HG02642 (cell line): ENCODE data around the gene MCHR1.
"Not testable (repeated sequence)": the region's sequence is repeated elsewhere in the genome, so short reads cannot be mapped to it uniquely, and the experiment has no call there.

ENCODE experiments used
- ATAC-seq: cut with Tn5 transposase; IDR thresholded peaks from one replicate; pipeline ENCODE4 v1.9.1; 2021; ENCODE audit warnings: mild to moderate bottlenecking; ENCODE audit not compliant: unreplicated experiment, poor library complexity

The MCHR1 gene

DNA sequence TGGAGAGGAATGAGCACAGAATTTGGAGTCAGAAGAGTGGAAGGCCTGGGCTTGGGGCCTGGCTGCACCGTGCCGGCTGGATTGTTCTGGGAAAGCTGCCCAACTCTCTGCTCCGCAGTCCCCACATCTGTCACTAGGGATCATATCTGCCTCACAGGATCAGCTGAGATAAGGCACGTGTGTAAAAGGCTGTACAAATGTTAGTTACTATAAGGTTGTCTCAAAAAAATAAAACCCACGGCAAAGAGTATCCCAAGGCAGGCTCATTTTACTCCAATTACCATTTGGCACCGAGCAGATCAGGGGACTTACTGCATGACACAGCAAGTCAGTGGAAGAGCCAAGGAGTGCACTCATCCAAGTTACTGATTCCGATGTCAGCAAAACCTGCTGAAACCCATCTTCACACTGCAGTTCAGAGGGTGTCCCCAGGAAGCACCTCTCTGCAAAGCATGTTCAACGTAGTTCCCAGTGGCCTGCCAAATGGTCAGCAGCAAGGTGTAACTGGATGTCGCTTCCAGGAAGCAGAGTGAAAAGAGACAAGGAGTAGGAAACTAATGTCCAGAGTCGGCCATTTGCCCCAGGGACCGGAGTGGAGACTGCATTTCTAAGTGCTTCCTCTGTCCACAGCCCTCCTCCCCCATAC, 24.6 kb upstream of the MCHR1 start:
- ATAC-seq = no peak

DNA sequence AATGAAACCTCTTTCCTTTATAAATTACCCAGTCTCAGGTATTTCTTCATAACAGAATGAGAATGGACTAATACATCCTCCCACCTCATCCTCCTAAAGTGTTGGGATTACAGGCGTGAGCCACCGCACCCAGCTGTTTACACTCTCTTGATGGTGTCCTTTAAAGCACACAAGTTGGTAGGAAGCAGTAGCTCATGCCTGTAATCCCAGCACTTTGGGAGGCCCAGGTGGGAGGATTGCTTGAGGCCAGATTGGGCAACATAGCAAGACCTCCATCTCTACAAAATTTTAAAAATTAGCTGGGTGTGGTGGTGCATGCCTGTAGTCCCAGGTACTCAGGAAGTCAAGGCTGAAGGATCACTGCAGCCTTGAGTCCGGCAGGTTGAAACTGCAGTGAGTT, 23.3 kb upstream of the MCHR1 start:
- not testable (repeated sequence) for ATAC-seq

DNA sequence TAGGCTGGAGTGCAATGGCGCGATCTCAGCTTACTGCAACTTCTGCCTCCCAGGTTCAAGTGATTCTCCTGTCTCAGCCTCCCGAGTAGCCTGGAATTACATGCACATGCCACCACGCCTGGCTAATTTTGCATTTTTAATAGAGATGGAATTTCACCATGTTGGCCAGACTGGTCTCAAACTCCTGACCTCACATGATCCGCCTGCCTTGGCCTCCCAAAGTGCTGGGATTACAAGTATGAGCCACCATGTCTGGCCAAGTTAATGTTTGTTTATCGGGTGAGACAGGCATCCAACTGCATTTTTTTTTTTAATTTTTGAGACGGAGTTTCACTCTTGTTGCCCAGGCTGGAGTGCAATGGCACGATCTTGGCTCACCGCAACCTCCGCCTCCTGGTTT, 22.6 kb upstream of the MCHR1 start:
- ATAC-seq = not testable (repeated sequence)

DNA sequence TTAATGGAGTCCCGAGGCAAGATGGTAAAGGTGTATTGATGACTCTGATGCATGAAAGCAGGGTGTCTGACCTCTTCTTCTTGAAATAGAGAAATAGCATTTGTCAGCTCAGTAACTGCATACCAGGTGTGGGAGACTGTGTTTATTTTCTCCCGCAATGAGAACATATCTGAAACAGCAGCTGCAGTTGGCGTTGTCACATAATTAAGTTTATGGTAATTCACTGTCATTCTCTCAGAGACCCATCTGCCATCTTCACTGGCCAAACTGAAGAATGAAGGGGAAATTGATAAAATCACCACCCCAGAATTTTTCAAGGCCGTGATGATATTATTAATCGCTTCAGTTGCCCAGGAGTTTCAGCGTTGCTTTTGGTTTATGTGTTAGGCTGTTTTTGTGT, 20.1 kb upstream of the MCHR1 start:
- no peak for ATAC-seq

DNA sequence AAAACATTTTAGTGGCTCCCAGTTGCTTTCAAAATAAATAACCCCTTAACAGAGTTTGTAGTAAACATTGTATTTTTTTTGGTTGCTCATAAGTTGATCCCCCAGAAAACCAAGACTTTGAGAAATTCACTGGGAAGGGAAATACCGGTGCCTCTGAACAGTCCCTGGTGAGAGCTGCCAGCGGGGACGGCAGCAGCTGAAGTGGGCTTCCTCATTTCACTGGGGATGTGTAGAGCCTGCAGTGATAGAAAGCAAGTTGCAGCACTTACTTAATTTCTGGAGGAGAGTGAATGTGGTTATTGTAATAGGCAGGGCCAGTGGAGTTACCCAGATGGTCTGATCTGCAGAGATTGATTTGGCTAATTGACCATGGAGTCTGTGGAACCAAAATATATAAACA, 18.6 kb upstream of the MCHR1 start:
- no peak for ATAC-seq

DNA sequence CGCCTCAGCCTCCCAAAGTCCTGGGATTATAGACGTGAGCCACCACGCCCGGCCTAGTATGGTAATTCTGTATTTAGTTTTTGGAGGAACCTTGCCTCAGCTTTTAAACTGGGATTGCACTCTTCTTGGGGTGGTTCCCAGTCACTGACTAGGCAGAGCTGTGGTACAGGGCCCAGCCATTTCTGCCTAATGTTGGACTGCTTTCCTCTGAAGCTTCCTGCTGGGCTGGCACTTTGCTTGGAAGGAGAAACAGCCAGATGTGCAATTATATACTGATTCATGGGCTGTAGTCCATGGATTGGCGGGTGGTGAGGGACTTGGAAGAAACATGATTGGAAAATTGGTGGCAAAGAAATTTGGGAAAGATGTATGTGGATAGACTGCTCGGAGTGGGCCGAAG, 17.6 kb upstream of the MCHR1 start:
- no peak for ATAC-seq

DNA sequence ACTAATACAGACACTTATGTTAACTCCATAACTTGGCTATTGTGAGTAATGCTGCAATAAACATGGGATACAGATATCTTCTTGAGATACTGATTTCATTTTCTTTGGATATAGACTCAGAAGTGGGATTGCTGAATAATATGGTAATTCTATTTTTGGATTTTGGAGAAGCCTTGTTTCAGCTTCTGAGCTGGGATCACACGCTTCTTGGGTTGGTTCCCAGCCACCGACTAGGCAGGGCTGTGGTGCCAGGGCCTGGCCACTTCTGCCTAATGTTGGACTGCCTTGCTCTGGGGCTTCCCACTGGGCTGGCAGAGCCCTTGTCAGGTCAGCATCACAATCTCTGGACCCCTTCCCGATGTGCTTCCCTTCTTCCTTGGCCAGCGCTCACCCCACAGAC, 14.0 kb upstream of the MCHR1 start:
- no peak for ATAC-seq

DNA sequence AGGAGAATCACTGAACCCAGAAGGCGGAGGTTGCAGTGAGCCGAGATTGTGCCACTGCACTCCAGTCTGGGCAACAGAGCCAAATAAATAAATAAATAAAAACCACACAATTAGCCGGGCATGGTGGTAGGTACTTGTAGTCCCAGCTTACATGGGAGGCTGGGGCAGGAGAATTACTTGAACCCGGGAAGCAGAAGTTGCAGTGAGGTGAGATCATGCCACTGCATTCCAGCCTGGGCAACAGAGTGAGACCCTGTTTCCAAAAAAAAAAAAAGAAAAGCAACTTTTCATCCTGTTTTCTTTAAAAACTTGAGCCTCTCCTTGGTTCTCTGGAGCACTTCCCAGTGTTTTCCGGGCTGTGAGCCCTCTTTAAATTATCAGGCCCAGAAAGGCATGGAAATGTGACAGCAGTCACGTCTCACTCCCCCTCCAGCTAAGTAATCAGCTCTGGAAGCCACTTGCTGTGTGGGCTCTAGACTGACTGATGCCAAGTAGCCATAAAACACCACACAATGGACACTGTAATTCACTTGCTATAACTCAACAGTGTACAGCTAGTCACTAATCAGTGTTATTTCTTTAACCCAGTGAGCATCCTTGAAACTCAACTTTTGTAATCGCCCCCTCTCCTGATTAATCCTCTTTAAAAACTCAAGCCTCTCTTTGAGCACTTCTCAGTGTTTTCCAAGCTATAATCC, 13.0 kb upstream of the MCHR1 start:
- no peak for ATAC-seq

DNA sequence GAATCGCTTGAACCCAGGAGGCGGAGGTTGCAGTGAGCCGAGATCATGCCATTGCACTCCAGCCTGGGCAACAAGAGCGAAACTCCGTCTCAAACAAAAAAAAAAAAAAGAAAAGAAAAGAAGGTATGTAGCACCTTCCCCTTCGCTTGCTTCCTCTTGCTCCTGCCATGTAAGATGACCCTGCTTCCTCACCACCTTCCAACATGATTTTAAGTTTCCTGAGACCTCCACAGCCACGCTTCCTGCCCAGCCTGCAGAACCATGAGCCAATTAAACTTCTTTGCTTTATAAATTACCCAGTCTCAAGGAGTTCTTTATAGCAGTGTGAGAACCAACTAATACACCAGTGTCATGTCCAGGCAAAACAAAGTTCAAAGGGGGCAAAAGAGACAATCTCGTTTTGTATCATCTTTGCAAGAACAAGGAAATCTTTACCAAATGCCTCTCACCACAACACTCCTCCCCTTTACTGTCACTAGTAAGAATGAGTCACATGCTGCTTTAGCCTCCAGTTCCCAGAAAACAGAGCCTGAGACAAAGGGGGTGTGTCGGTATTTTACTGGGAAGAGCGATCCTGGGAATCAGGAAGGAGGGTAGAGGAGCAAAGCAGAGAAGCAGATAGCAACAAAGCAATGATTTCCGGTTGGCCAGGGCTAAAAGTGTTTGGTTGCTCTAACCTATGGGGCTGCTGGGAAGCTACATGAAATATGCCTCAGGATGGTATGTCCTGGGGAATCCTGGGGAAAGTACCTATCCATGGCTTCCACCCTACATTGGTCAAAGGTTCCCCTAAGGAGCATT, 10.5 kb upstream of the MCHR1 start:
- no peak for ATAC-seq

DNA sequence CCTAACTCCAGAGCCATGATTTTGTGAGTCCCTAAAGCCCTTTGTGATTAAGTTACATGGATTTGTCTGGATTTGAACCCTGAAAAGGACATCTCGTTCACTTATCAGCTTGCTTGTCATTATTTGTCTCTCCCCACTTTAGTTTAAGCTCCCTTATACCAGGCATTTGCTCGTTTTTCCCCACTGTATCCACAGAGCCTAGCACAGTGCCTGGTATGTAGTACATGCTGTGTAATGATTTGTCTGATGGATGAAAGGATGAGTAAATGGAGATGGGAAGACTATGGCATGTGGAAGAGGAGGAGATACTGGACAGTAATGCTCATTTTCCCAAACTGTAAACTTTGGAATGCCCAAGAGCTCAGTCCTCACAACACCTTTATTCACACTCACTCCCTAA, 9.2 kb upstream of the MCHR1 start:
- ATAC-seq = no peak

DNA sequence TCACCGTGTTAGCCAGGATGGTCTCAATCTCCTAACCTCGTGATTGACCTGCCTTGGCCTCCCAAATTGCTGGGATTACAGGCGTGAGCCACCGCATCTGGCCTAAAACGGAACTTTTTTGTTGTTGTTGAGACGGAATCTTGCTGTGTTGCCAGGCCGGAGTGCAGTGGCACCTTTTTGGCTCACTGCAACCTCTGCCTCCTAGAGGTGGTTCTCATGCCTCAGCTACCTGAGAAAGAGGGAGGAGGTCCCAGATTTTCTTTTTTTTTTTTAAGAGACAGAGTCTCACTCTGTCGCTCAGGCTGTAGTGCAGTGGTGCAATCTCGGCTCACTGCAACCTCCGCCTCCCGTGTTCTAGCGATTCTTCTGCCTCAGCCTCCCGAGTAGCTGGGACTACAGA, 7.9 kb upstream of the MCHR1 start:
- no peak for ATAC-seq

DNA sequence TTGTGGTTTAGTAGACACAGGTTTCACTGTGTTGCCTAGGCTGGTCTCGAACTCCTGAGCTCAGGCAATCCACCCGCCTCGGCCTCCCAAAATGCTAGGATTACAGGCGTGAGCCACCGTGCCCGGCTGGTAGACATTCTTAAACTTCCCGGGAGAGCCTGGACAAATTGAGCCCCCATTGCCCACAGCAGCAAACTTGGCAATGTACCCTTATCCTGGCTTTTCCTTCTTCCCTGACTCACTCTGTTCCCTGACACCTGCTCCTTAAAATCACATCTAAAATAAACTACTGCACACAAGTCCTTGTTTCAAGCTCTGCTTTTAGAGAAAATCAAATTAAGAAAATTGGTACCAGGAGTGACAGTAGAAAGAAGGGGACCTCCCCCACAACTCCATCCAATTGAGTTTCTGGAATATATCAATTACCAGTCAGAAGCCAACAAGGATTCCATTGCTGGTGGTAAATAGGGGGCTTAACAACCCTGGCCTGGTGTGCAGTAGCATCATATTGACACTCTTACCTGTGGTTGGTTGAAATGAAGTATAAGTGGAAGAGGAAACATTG, 7.4 kb upstream of the MCHR1 start:
- no peak for ATAC-seq

DNA sequence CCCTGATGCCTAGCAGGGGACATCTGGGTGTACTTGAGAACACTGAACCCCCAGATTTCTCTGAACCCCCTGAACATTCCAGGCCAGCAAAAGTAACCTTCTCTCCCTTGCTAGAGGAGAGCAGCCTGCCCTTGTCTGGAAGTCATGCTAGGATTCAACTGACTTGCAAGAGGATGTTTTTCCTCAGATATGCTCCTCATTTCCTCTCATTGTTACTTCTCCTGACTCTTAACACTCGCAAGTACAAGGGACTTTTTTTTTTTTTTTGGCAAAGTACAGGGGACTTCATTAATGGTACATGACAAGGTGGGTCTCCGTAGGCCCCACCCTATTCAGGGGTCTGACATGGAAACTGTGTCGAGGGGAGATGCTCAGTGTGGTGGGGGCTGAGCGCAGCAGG, 6.3 kb upstream of the MCHR1 start:
- ATAC-seq = no peak

DNA sequence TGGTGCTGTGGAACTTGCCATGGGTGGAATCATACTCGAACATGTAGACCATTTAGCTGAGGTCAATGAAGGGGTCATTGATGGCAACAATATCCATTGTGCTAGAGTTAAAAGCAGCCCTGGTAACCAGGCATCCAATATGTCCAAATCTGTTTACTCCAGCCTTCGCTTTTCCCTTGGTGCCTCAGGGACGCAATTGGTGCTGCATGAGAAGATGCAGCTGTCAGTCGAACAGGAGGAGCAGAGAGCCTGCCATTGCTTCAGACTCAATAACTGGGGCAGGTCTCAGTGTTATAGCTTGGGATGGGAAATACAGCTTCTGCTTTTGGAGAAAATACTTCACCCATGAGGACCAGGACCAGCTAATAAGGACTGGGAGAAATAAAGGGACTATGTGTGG, 5.0 kb upstream of the MCHR1 start:
- no peak for ATAC-seq

DNA sequence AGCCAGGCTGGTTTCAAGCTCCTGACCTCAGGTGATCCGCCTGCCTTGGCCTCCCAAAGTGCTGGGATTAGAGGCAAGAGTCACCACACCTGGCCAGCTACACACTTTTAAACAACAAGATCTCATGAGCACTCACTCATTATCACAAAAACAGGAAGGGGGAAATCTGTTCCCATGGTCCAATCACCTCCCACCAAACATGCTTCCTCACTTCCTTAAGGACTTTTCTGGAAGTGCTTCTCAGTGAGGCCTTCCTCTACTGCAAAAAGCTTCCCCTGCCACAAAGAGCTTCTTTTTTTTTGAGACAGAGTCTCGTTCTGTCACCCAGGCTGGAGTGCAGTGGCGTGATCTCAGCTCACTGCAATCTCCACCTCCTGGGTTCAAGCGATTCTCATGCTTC, 3.1 kb upstream of the MCHR1 start:
- not testable (repeated sequence) for ATAC-seq

DNA sequence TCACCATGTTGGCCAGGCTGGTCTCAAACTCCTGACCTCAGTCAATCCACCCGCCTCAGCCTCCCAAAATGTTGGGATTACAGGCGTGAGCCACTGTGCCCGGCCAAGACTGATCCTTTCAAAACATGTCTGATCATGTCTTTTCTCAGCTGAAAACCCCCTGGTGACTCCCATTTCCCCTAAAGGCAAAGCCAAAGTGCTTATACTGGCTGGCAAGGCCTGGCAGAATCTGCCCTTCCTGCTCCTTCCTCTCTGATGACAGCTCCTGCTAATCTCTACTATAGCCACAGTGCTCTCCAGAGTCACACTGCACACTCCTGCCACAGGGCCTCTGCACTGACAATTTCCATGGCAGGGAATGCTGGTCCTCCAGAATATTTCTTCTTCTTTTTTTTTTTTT, 2.6 kb upstream of the MCHR1 start:
- ATAC-seq = no peak

DNA sequence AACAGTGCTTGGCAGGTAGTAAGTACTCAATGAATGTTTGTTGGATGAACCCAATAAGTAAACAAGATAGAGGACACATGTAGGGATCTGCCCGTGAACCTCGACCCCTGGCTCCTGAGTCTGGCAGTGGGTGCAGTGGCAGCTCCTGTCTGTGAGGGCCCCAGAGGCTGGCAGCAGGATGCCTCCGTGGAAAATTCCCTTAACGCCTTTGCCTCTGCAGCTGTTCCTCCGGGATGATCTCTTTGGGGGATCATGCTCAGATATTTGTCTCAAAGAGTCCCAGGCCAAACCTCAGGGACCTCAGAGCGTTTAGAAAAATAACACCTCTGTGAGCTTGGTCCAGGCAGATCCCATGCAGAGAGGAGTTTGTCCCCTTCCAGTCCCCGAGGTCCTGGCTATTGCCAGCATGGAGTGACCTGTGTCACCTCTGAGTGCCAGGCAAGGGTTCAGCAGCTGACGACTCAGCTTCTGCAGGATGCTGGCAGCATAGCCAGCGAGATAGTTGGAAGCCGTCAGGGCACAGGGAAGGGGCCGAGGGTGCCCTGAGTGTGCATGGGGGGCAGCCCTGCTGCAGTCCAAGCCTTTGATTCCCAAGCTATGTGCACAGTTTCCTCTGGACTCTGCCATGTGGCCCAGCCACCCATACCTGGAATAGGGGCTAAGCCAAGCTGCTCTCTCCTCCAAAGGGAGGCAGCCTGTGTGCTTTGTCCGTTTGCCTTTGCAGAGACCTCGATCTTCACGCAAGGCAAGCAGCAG, 613 bp upstream of the MCHR1 start:
- no peak for ATAC-seq

DNA sequence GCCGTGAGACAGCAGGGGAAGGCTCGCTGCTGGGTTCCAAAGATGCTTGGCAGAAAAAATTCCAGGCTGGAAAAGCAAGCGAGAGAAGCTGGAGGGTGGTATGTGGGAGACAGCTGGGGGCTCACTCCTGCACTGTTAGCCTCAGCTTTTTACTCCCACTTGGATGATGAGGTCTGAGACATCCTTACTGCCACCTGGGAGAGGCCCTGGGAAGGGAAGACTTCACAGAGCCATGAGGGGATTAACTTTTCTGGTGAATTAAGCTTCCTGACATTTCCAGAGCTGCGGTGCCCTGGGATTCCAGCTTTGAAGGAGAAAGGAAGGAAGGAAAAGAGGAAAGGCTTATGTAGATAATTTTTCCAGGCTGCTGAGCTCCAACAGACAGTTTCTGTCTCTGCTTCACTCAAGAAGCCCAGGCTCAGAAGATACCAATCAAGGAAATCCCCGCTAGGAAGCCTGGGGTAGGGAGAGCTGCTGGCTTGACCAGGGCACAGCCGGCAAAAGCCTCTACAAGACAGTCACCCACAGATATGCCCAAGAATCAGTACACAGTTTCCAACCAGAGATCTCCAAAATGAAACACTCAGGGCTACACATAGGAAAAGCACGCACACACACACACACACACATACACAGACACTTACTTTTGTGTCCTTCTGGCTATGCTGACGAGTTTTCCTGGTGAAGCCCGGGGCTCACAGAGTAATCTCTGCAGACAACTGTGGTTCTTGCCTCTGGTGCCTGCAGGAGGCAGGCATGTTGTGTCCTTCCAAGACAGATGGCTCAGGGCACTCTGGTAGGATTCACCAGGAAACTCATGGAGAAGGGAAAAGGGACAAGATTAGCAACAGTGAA, 907 bp downstream of the MCHR1 start:
- ATAC-seq = no peak

DNA sequence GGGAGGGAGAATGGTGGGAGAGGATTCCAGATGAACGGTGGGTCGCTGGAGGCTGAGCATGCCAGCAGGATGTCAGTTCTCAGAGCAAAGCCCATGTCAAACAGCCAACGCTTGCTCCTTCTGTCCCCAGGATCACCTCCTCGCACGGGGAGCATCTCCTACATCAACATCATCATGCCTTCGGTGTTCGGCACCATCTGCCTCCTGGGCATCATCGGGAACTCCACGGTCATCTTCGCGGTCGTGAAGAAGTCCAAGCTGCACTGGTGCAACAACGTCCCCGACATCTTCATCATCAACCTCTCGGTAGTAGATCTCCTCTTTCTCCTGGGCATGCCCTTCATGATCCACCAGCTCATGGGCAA, 1.5 kb downstream of the MCHR1 start:
- no peak for ATAC-seq

DNA sequence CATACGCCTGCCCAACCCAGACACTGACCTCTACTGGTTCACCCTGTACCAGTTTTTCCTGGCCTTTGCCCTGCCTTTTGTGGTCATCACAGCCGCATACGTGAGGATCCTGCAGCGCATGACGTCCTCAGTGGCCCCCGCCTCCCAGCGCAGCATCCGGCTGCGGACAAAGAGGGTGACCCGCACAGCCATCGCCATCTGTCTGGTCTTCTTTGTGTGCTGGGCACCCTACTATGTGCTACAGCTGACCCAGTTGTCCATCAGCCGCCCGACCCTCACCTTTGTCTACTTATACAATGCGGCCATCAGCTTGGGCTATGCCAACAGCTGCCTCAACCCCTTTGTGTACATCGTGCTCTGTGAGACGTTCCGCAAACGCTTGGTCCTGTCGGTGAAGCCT, 2.2 kb downstream of the MCHR1 start:
- ATAC-seq = no peak
